Adrenal gland (tissue), 12 donors: ENCODE measurements around the gene LRCH1. TPM values are rescaled to one million over a fixed set of nuclear protein-coding genes. Genes with fewer than 3 reads are reported as not detected.

Experiments
- DNase-seq, 7 donors: peaks; one replicate each; pipeline ENCODE4 v3.0.0-alpha.2; 2019 to 2020
- H3K27ac ChIP-seq, 5 donors: fragments of 200-600 bp; sonication (generic) in 4 of 5; 1 replicate in 3 of 5; 2 replicates in 2 of 5; pipeline versions ENCODE4 v1.5.1 to v1.8.0; 2016 to 2020; ENCODE audit warnings: mild to moderate bottlenecking in 1 of 5
- H3K27me3 ChIP-seq: fragments of 200-600 bp; 2 replicates; pipeline ENCODE4 v1.8.0; 2021
- H3K36me3 ChIP-seq, 2 donors: fragments of 200-600 bp; replicated peaks in 1 of 2; 1 replicate in 1 of 2; 2 replicates in 1 of 2; pipeline versions ENCODE4 v1.5.1 to v1.8.0; 2018 to 2022
- H3K4me1 ChIP-seq, 2 donors: fragments of 200-600 bp; replicated peaks in 1 of 2; 1 replicate in 1 of 2; 2 replicates in 1 of 2; pipeline versions ENCODE4 v1.5.1 to v1.8.0; 2018 to 2021
- H3K4me3 ChIP-seq, 4 donors: fragments of 200-600 bp; sonication (generic) in 3 of 4; one replicate each; pipeline ENCODE4 v1.5.1; 2016 to 2018
- H3K9me3 ChIP-seq, 3 donors: fragments of 200-600 bp; sonication (generic) in 1 of 3; replicated peaks in 1 of 3; 1 replicate in 2 of 3; 2 replicates in 1 of 3; pipeline versions ENCODE4 v1.5.1 to v1.8.0; 2016 to 2021
- POLR2A ChIP-seq, 2 donors: fragments of 450-650 bp; IDR thresholded peaks; one replicate each; pipeline ENCODE4 v1.6.1; 2017; ENCODE audit warnings: antibody characterized with exemption in 2 of 2, mild to moderate bottlenecking in 2 of 2, moderate library complexity in 1 of 2
- WGBS, 4 donors: extraction: QIAGEN DNeasy Blood & Tissue Kit in 2 of 4; methylation state at CpG; one replicate each; pipeline versions ENCODE4 v1.1.5 to v1.1.7; 2013 to 2017; 5-methylcytosine and 5-hydroxymethylcytosine counted together
- intact Hi-C, 2 donors: fragments of 100-400 bp; cut with DNase I; formaldehyde crosslinking; loops; one replicate each; pipeline versions ENCODE4 v1.14.1 to v1.15.0; 2022 to 2023
- polyA plus RNA-seq, 3 donors: library from polyadenylated mRNA; stranded (reverse); fragments of 200-250 nt in 2 of 3; fragments of 350-450 nt in 1 of 3; fragmentation: Illumina TruSeq in 1 of 3; extraction: RNeasy Lipid Tissue Mini Kit (QIAGEN cat#74804) in 1 of 3; gene quantifications; one replicate each; pipeline ENCODE4 v1.2.3, GENCODE V29; 2013 to 2014
- total RNA-seq, 9 donors: library from RNA; depleted of rRNA in 4 of 9; stranded (reverse); fragments of >200 nt in 4 of 9; fragments of 120-200 nt in 1 of 9; fragmentation: NEBNext Ultra II Directional in 1 of 9; extraction: Animal tissue kit (Norgen Biotek cat#: 25700) in 1 of 9; gene quantifications; one replicate each; pipeline versions ENCODE4 v1.1.0 to v1.2.4, GENCODE V29; 2013 to 2023
- TF ChIP-seq, protein P1 (sequence below), 6 experiments: fragments of 450-650 bp in 4 of 6; fragments of 200-600 bp in 2 of 6; sonication (generic) in 1 of 6; IDR thresholded peaks; 1 replicate in 5 of 6; 2 replicates in 1 of 6; pipeline versions ENCODE4 v1.5.1 to v1.8.0; 2016 to 2021; ENCODE audit warnings: antibody characterized with exemption in 6 of 6, mild to moderate bottlenecking in 2 of 6, moderate library complexity in 1 of 6
- donor health status: healthy with polysubstance abuse.
- donor health status: Bipolar disorder and iron deficiency.
- donor health status: DM: yes; HTN: yes; CAD: no.
- donor health status: DM: no; HTN: no; CAD: no.
- donor health status: DM: no; HTN: no; CAD: no.
- donor health status: DM: yes; HTN: yes; CAD: no.

Gene LRCH1
- total and polyA plus RNA-seq, 12 donors: 2.8 to 13.6 (median 8.4) TPM

DNA sequence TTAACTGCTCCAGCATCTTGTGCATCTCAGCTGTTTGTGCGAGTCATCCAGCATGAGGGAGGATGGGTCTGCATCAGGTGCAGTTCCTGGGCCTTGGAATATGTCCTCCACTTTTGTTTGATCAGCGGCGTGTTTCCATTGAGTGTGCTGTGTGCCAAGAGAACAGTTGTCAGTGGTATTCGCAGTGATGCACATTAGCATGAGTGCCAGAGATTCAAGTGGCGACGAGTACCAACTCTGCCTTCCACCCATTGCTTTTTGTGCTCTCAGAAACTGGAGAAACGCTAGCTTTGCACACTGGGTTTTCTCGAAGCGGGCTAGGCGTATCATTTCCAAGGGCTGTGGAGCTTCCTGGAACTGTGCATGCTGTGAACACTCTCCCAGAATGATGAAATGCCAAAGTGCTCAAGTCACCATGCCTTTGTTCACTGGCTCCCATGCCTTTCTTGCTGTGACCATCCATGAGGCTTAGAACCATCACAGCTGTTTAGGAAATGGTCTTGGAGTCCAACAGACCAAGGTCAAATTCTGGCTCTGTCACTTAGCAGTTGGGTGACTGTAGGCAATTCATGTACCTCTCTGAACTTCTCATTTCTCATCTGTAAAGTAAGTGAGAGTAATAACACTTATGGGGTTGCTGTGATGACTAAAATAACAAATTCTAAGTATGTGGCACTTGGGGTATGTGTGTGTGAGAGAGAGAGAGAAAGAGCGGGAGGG lies 18.4 kb downstream of the LRCH1 start:
- intact Hi-C loops: no loop called here
- Histone ChIP-seq H3K4me1 (peaks cover under 1 to 17% of the 10 kb centered on the region in 2 donors), H3K9me3 (no peaks in the 10 kb centered on the region), H3K27ac (no peak overlapping the region), H3K4me3 (no peak overlapping the region), H3K36me3 (no peaks in the 10 kb centered on the region), H3K27me3 (no peaks in the 10 kb centered on the region)
- TF ChIP-seq, protein P1, sequence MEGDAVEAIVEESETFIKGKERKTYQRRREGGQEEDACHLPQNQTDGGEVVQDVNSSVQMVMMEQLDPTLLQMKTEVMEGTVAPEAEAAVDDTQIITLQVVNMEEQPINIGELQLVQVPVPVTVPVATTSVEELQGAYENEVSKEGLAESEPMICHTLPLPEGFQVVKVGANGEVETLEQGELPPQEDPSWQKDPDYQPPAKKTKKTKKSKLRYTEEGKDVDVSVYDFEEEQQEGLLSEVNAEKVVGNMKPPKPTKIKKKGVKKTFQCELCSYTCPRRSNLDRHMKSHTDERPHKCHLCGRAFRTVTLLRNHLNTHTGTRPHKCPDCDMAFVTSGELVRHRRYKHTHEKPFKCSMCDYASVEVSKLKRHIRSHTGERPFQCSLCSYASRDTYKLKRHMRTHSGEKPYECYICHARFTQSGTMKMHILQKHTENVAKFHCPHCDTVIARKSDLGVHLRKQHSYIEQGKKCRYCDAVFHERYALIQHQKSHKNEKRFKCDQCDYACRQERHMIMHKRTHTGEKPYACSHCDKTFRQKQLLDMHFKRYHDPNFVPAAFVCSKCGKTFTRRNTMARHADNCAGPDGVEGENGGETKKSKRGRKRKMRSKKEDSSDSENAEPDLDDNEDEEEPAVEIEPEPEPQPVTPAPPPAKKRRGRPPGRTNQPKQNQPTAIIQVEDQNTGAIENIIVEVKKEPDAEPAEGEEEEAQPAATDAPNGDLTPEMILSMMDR (IDR thresholded peaks at IDR 0.05): no peak
- no peak for TF ChIP-seq POLR2A (IDR thresholded peaks at IDR 0.05)
- DNase-seq: no peak
- 88 to 93% (median 89%) methylated on average over 11 of the region's 11 CpGs for WGBS, 4 donors

DNA sequence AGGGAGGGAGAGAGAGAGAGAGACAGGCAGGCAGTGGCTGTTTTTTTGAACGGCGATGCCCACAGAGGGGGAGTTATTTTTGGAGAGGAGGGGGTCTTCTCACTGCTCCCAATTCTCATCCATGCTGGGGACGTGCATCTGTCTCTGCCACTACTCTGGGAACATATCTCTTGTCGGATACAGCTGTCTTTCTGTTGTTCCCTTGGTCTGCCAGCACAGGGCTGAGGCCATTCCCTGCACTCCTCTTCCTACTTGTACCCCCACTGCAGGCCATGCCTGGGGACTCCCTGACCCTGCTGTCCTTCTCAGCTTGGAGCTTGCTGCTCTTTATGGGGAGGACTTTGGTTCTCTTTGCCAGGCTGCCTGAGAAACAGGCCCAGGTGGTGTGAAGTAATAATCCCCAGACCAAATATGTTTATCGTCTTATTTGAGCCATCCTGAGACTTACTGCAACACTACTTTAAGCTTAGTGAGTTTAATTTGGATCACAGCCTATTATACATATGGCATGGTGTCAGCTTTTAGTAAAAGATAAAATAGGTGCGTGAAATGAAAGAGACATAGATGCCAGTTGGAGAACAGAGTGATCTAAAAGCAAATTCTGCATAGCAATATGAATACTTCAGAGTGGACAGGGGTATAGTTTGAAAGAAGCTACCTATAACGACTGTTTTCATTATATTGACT lies 19.1 kb downstream of the LRCH1 start:
- peaks cover 0 to 19% of the 10 kb centered on the region in 2 donors for H3K4me1 ChIP-seq
- H3K9me3 ChIP-seq: no peaks in the 10 kb centered on the region
- intact Hi-C loops: no loop called here
- no peaks in the 10 kb centered on the region for H3K36me3 ChIP-seq
- no peak for DNase-seq
- TF ChIP-seq POLR2A (IDR thresholded peaks at IDR 0.05): no peak
- TF ChIP-seq, protein P1 (IDR thresholded peaks at IDR 0.05): no peak
- no peak overlapping the region for H3K27ac ChIP-seq
- H3K27me3 ChIP-seq: no peaks in the 10 kb centered on the region
- H3K4me3 ChIP-seq: no peak overlapping the region
- WGBS, 4 donors: 83 to 91% (median 86%) methylated on average over 7 of the region's 7 CpGs

DNA sequence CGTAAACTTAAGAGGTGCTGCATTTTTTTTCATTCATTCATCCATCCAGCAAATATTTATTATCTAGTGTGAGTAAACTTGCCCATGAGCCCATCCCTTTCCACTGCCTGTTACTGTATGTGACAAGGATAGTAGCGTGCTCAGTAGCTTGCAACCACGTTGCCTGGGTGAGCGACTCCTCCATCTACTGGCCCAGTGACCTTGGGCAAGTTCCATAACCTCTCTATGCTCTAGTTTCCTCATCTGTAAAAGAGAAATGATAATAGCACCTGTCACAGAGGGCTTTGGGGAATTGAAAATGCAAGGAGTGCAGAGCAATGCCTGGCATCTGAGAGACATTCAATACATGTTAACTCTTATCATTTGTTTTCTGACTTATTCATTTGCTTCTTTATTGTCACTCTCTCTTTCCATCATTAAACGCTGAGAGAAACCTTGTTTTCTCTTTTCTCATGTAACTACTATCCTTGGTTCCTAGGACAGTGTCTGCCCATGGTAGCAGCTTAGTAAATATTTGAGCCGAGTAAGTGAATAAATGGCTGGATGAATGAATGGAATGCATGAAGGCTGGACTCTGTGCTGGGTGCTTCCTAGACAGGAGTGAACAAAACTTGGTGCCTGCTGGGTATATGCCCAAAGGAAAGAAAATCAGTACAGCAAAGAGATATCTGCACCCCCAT lies 19.9 kb downstream of the LRCH1 start:
- intact Hi-C loops: no loop called here

More for the DNA sequence above, 19.9 kb downstream of the LRCH1 start:
- no peaks in the 10 kb centered on the region for H3K27me3 ChIP-seq
- no peak overlapping the region for H3K27ac ChIP-seq
- no peak for TF ChIP-seq POLR2A (IDR thresholded peaks at IDR 0.05)
- TF ChIP-seq, protein P1 (IDR thresholded peaks at IDR 0.05): no peak
- H3K9me3 ChIP-seq: no peaks in the 10 kb centered on the region
- DNase-seq: no peak
- H3K36me3 ChIP-seq: no peaks in the 10 kb centered on the region
- WGBS, 4 donors: 91 to 93% (median 92%) methylated on average over 6 of the region's 6 CpGs
- H3K4me3 ChIP-seq: no peak overlapping the region
- peaks cover 0 to 23% of the 10 kb centered on the region in 2 donors for H3K4me1 ChIP-seq
